Endodermal cell (in vitro differentiated cells): Measurements from ENCODE around the gene RNF145. TPM values are rescaled to one million over a fixed set of nuclear protein-coding genes. Genes with fewer than 3 reads are reported as not detected.

ENCODE experiments used
- DNase-seq: peaks from one replicate; pipeline ENCODE4 v3.0.0-alpha.2; 2017
- H3K27ac ChIP-seq: 2 replicates; pipeline ENCODE4 v1.5.1; 2013; ENCODE audit warnings: mild to moderate bottlenecking, low read depth, low read length, moderate library complexity
- H3K27me3 ChIP-seq: 2 replicates; pipeline ENCODE4 v1.6.1; 2013; ENCODE audit warnings: mild to moderate bottlenecking, low read length, moderate library complexity; ENCODE audit not compliant: insufficient read depth, control insufficient read depth, poor library complexity, severe bottlenecking
- H3K36me3 ChIP-seq: 2 replicates; pipeline ENCODE4 v1.7.0; 2013; ENCODE audit warnings: mild to moderate bottlenecking, low read length, moderate library complexity; ENCODE audit not compliant: control insufficient read depth, insufficient read depth
- H3K4me1 ChIP-seq: one replicate; pipeline ENCODE4 v1.7.0; 2013; ENCODE audit warnings: low read length; ENCODE audit not compliant: control insufficient read depth, insufficient read depth
- H3K4me3 ChIP-seq: 2 replicates; pipeline ENCODE4 v1.5.1; 2013; ENCODE audit warnings: mild to moderate bottlenecking, low read length, moderate library complexity
- H3K9ac ChIP-seq: 2 replicates; pipeline ENCODE4 v1.6.1; 2013; ENCODE audit warnings: mild to moderate bottlenecking, low read length, moderate library complexity; ENCODE audit not compliant: poor library complexity, severe bottlenecking; ENCODE audit errors: extremely low read depth
- H3K9me3 ChIP-seq: 2 replicates; pipeline ENCODE4 v1.6.1; 2013; ENCODE audit warnings: mild to moderate bottlenecking, low read length, moderate library complexity; ENCODE audit not compliant: control insufficient read depth
- H3K27ac Mint-ChIP-seq: 2 replicates; pipeline ENCODE4 v1.8.0; 2020; ENCODE audit warnings: mixed read lengths
- H3K27me3 Mint-ChIP-seq: 2 replicates; pipeline ENCODE4 v1.8.0; 2021; ENCODE audit warnings: mild to moderate bottlenecking, mixed read lengths; ENCODE audit not compliant: insufficient read depth
- H3K36me3 Mint-ChIP-seq: 2 replicates; pipeline ENCODE4 v1.8.0; 2020; ENCODE audit warnings: low read depth, mixed read lengths
- H3K4me1 Mint-ChIP-seq: 2 replicates; pipeline ENCODE4 v1.8.0; 2020; ENCODE audit warnings: mixed read lengths
- H3K4me3 Mint-ChIP-seq: 2 replicates; pipeline ENCODE4 v1.8.0; 2020; ENCODE audit warnings: mild to moderate bottlenecking, moderate library complexity, mixed read lengths
- H3K9me3 Mint-ChIP-seq: 2 replicates; pipeline ENCODE4 v1.8.0; 2020; ENCODE audit warnings: mild to moderate bottlenecking, mixed read lengths
- CTCF ChIP-seq: fragments of 200-600 bp; sonication (generic); conservative IDR thresholded peaks from 2 replicates; pipeline ENCODE4 v1.5.0; 2021; ENCODE audit warnings: antibody characterized with exemption, mild to moderate bottlenecking
- WGBS, 2 experiments: methylation state at CpG; one replicate each; pipeline versions ENCODE4 v1.1.5 to v1.1.7; 2013; ENCODE audit warnings: missing lambda C conversion rate in 2 of 2, mixed read lengths in 1 of 2; ENCODE audit not compliant: insufficient coverage in 1 of 2, insufficient read length in 1 of 2; 5-methylcytosine and 5-hydroxymethylcytosine counted together
- total RNA-seq, 2 donors: library from RNA; stranded (reverse); fragmentation: NEBNext Ultra II Directional in 1 of 2; extraction: Animal tissue kit (Norgen Biotek cat#: 25700) in 1 of 2; gene quantifications; 2 replicates in 1 of 2; 3 replicates in 1 of 2; pipeline ENCODE4 v1.2.1, GENCODE V29; 2021

The RNF145 gene
- total RNA-seq, 2 donors from 2014 or later: 50.2 to 50.4 TPM

GRCh38 chr5:159113405-159113804 is 95.9 kb downstream of the RNF145 start:
- Histone ChIP-seq H3K36me3 (no peaks in the 10 kb centered on the region), H3K4me1 (no peaks in the 10 kb centered on the region), H3K9ac (no peak overlapping the region), H3K4me3 (no peak overlapping the region), H3K27ac (no peak overlapping the region), H3K27me3 (peaks cover 24% of the 10 kb centered on the region), H3K9me3 (no peaks in the 10 kb centered on the region)
- H3K27ac Mint-ChIP-seq: no peak overlapping the region
- DNase-seq: no peak
- no peak overlapping the region for H3K4me3 Mint-ChIP-seq
- peaks cover 25% of the 10 kb centered on the region for H3K27me3 Mint-ChIP-seq
- no peaks in the 10 kb centered on the region for H3K36me3 Mint-ChIP-seq
- H3K4me1 Mint-ChIP-seq: no peaks in the 10 kb centered on the region
- no peak for TF ChIP-seq CTCF
- H3K9me3 Mint-ChIP-seq: no peaks in the 10 kb centered on the region

GRCh38 chr5:159112436-159112835 is 96.9 kb downstream of the RNF145 start:
- Mint-ChIP-seq H3K27ac (no peak overlapping the region), H3K9me3 (no peaks in the 10 kb centered on the region), H3K27me3 (peaks cover 33% of the 10 kb centered on the region), H3K4me1 (no peaks in the 10 kb centered on the region), H3K36me3 (no peaks in the 10 kb centered on the region), H3K4me3 (no peak overlapping the region)
- no peak for DNase-seq
- no peaks in the 10 kb centered on the region for H3K9me3 ChIP-seq
- no peak overlapping the region for H3K4me3 ChIP-seq
- peaks cover 33% of the 10 kb centered on the region for H3K27me3 ChIP-seq
- no peak overlapping the region for H3K9ac ChIP-seq
- H3K36me3 ChIP-seq: no peaks in the 10 kb centered on the region
- H3K4me1 ChIP-seq: no peaks in the 10 kb centered on the region
- TF ChIP-seq CTCF: no peak
- no peak overlapping the region for H3K27ac ChIP-seq
- 90 to 92% methylated on average over 2 of the region's 2 CpGs for WGBS, 2 experiments

Other genes starting within 250 kb of the RNF145 start
- gene EBF1, start 109.6 kb downstream of the RNF145 start, total RNA-seq: under 1 TPM in 1 of 2 donors, not detected in 1; 0.24 TPM
- 10 to 100 TPM; 38.0 to 44.4 TPM for gene UBLCP1, start 53.7 kb upstream of the RNF145 start, total RNA-seq
- not detected for gene IL12B, start 120.9 kb upstream of the RNF145 start, total RNA-seq